K562 (cell line): ENCODE data around the gene SLC35E2B. TPM values are rescaled to one million over a fixed set of nuclear protein-coding genes. Genes with fewer than 3 reads are reported as not detected.

Experiments used
- AFF4 ChIP-seq: sonication (generic); formaldehyde crosslinking; IDR thresholded peaks from 2 replicates; pipeline ENCODE4 v1.8.0; 2023; ENCODE audit warnings: mild to moderate bottlenecking, missing genetic modification reagents
- CLOCK ChIP-seq: fragments of 250-450 bp; sonication (Bioruptor Pico); IDR thresholded peaks from 2 replicates; pipeline ENCODE4 v1.4.0; 2020; ENCODE audit warnings: mild to moderate bottlenecking, moderate library complexity, borderline replicate concordance
- CTBP1 ChIP-seq: fragments of 450-650 bp; IDR thresholded peaks from 2 replicates; pipeline ENCODE4 v1.6.1; 2016; ENCODE audit warnings: borderline replicate concordance
- HDAC3 ChIP-seq: fragments of 450-650 bp; IDR thresholded peaks from 2 replicates; pipeline ENCODE4 v1.6.1; 2018; ENCODE audit warnings: borderline replicate concordance, mild to moderate bottlenecking, moderate library complexity; ENCODE audit not compliant: partially characterized antibody
- HIVEP1 ChIP-seq: fragments of 250-450 bp; sonication (Bioruptor Pico); IDR thresholded peaks from 2 replicates; pipeline ENCODE4 v1.4.0; 2020; ENCODE audit warnings: mild to moderate bottlenecking
- KAT7 ChIP-seq: sonication (generic); formaldehyde crosslinking; IDR thresholded peaks from 2 replicates; pipeline ENCODE4 v1.8.0; 2022; ENCODE audit warnings: missing genetic modification reagents, mild to moderate bottlenecking, borderline replicate concordance
- NCOA1 ChIP-seq: fragments of 450-650 bp; IDR thresholded peaks from 2 replicates; pipeline ENCODE4 v1.6.1; 2016; ENCODE audit warnings: low read depth
- PATZ1 ChIP-seq: fragments of 250-450 bp; sonication (Bioruptor Pico); IDR thresholded peaks from 2 replicates; pipeline ENCODE4 v1.5.0; 2020; ENCODE audit warnings: mild to moderate bottlenecking, borderline replicate concordance
- POU5F1 ChIP-seq: fragments of 150-350 bp; IDR thresholded peaks from 2 replicates; pipeline ENCODE4 v1.6.1; 2014; ENCODE audit warnings: borderline replicate concordance, low read length, low read depth, mild to moderate bottlenecking; ENCODE audit not compliant: partially characterized antibody
- RB1 ChIP-seq: fragments of 450-650 bp; IDR thresholded peaks from 2 replicates; pipeline ENCODE4 v1.6.1; 2017; ENCODE audit warnings: low read depth, mild to moderate bottlenecking
- TAF1 ChIP-seq: IDR thresholded peaks from 2 replicates; pipeline ENCODE4 v1.6.1; 2011; ENCODE audit warnings: mild to moderate bottlenecking, low read length, moderate library complexity; ENCODE audit not compliant: insufficient read depth, control insufficient read depth, severe bottlenecking; ENCODE audit errors: extremely low read depth
- WHSC1 ChIP-seq: IDR thresholded peaks from one replicate; pipeline ENCODE4 v1.6.1; 2012; ENCODE audit warnings: low read length, control low read depth, inconsistent platforms
- ZNF143 ChIP-seq: sonication (generic); formaldehyde crosslinking; IDR thresholded peaks from 2 replicates; pipeline ENCODE4 v1.9.0; 2022; ENCODE audit warnings: mild to moderate bottlenecking, missing genetic modification reagents
- ZNF224 ChIP-seq: sonication (generic); formaldehyde crosslinking; IDR thresholded peaks from 2 replicates; pipeline ENCODE4 v1.8.0; 2022; ENCODE audit warnings: mild to moderate bottlenecking, missing genetic modification reagents
- ZNF280A ChIP-seq: fragments of 450-650 bp; IDR thresholded peaks from 2 replicates; pipeline ENCODE4 v1.6.1; 2018; ENCODE audit warnings: mild to moderate bottlenecking, low read depth; ENCODE audit not compliant: partially characterized antibody
- ZNF282 ChIP-seq: sonication (generic); formaldehyde crosslinking; IDR thresholded peaks from 2 replicates; pipeline ENCODE4 v1.8.1; 2023; ENCODE audit warnings: missing genetic modification reagents
- ZNF431 ChIP-seq: sonication (generic); formaldehyde crosslinking; IDR thresholded peaks from 2 replicates; pipeline ENCODE4 v1.8.0; 2022; ENCODE audit warnings: mild to moderate bottlenecking, missing genetic modification reagents
- polyA plus RNA-seq, 8 experiments: library from polyadenylated mRNA; depleted of rRNA in 4 of 8; stranded (reverse) in 5 of 8; unstranded in 3 of 8; fragments of >200 nt; fragmentation: Nextera tagmentation in 2 of 8; fragmentation: Illumina TruSeq in 1 of 8; extraction: Ambion mirVana in 2 of 8; extraction: Trizol in 1 of 8; gene quantifications; 2 replicates each; pipeline versions ENCODE4 v1.2.1 to v1.2.3, GENCODE V29; 2011 to 2014; ENCODE audit warnings: inconsistent platforms in 1 of 8, missing spikeins in 1 of 8
- total RNA-seq, 7 experiments: library from RNA; depleted of rRNA in 6 of 7; stranded (reverse); fragments of >200 nt in 6 of 7; fragmentation: Illumina TruSeq in 2 of 7; extraction: Trizol in 2 of 7; gene quantifications; 2 replicates each; pipeline versions ENCODE4 v1.2.1 to v1.2.3, GENCODE V29; 2011 to 2021; ENCODE audit warnings: low replicate concordance in 1 of 7

Gene SLC35E2B
- total and polyA plus RNA-seq, 9 of the 15 experiments (the other 6 are each of a cell fraction or from before 2014, with no cell fraction given) = 4.7 to 44.6 (median 20.7) TPM

GRCh38 chr1:1616045-1616790 is 76.4 kb downstream of the SLC35E2B start (continued):
- 0 out of 2 replicates have a peak, but pooled peaks have one; percentile 45 for TF ChIP-seq ZNF143
- no peak; the same call in 1 of the 2 replicates for TF ChIP-seq CTBP1
- TF ChIP-seq HIVEP1 = no peak
- TF ChIP-seq WHSC1 = no peak
- no peak for TF ChIP-seq NCOA1
- peak; percentile 68; the same call in 1 of the 2 replicates for TF ChIP-seq ZNF282
- no peak for TF ChIP-seq PATZ1 (CRISPR knock-in tag)
- no peak for TF ChIP-seq POU5F1
- TF ChIP-seq RB1 = 0 out of 2 replicates have a peak, but pooled peaks have one; percentile 3
- peak; percentile 94 for TF ChIP-seq AFF4 (CRISPR knock-in tag)
- TF ChIP-seq CLOCK (CRISPR knock-in tag) = no peak
- TF ChIP-seq ZNF431 (CRISPR knock-in tag) = 0 out of 2 replicates have a peak, but pooled peaks have one; percentile 43
- TF ChIP-seq HDAC3 = no peak
- peak; percentile 94; the same call in 1 of the 2 replicates for TF ChIP-seq KAT7 (CRISPR knock-in tag)
- TF ChIP-seq ZNF224 (CRISPR knock-in tag) = no peak
- TF ChIP-seq TAF1 = no peak
- TF ChIP-seq ZNF280A = no peak
